Smooth muscle cell of the pulmonary artery (primary cell): ENCODE results near the gene DDX11. TPM values are rescaled to one million over a fixed set of nuclear protein-coding genes. Genes with fewer than 3 reads are reported as not detected.

Source experiments
- total RNA-seq: library from RNA; depleted of rRNA; stranded (reverse); fragments of >200 nt; gene quantifications from 2 replicates; pipeline ENCODE4 v1.2.3, GENCODE V29; 2014

The DDX11 gene
- 5.6 and 6.6 TPM in 2 replicates for total RNA-seq

DNA sequence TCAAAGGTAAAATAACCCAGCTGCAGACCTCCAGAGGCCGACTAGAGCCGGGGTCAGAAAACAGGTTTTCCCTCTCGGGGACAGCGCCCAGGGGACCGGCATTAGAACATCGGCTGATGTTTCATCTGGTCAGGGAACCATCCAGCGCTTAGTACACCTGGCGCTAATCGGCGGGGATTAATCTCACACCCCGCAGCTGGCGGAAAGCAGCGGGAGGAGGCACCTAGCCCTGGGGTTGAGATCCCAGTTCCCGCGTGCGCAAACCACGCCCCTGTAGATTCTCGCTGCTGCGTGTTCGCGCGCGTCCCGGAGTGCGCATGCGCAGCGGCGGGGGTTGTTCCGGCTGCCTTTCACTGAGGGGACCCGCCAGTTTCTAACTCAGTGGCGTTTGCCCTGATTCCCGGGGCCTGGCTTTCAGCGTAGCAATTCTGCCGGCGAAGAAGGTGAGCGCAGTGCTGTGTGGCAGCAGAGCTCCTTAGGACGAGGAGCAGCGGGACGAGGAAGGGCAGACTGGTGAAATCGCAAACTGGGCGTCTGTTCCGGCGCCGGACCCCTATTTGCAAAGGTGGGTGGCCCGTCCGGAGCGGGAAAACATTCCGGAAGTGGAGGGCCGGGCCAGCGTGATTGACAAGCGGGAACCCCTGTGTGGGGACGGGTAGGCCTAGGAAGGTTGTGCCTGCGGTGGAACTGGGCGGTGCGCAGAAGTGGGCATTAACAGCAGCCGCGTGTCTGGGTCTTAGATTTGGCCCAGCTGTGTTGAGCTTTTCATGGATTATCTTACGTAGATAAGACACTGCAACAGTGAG lies at the start of gene DDX11:
TSS of gene DDX11 (plus strand) at position 334 of the 806 bp plus-strand sequence. CDS start 4,534 bp downstream, outside the sequence.

Other genes starting within 250 kb of the DDX11 start
- gene TSPAN11, start 147.1 kb upstream of the DDX11 start, total RNA-seq, result 0.07 and 0.13 TPM in 2 replicates